ENCODE data around the gene ZNF48.

GRCh38 chr16:30429678-30430427 lies 34.6 kb downstream of the ZNF48 start, which contains the start of gene DCTPP1:
- TF ChIP-seq, protein P1, sequence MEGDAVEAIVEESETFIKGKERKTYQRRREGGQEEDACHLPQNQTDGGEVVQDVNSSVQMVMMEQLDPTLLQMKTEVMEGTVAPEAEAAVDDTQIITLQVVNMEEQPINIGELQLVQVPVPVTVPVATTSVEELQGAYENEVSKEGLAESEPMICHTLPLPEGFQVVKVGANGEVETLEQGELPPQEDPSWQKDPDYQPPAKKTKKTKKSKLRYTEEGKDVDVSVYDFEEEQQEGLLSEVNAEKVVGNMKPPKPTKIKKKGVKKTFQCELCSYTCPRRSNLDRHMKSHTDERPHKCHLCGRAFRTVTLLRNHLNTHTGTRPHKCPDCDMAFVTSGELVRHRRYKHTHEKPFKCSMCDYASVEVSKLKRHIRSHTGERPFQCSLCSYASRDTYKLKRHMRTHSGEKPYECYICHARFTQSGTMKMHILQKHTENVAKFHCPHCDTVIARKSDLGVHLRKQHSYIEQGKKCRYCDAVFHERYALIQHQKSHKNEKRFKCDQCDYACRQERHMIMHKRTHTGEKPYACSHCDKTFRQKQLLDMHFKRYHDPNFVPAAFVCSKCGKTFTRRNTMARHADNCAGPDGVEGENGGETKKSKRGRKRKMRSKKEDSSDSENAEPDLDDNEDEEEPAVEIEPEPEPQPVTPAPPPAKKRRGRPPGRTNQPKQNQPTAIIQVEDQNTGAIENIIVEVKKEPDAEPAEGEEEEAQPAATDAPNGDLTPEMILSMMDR (IDR thresholded peaks at IDR 0.05), result peak; percentile 82
- no peak for TF ChIP-seq EZH2 (IDR thresholded peaks at IDR 0.05; ENCODE audit: borderline replicate concordance, insufficient read depth, low read depth, low read length, poor library complexity, severe bottlenecking)
